H1 (cell line): ENCODE measurements around the gene KCMF1. TPM values are rescaled to one million over a fixed set of nuclear protein-coding genes. Genes with fewer than 3 reads are reported as not detected.

ENCODE experiments used
- CTCF ChIA-PET: fragments of 300-600 bp; sonication (Branson Sonifier 250); formaldehyde crosslinking; loops from one replicate; lab custom pipeline; 2021; ENCODE audit not compliant: partially characterized antibody; lab: Charles Lee
- POLR2A ChIA-PET: fragments of 300-600 bp; sonication (Branson Sonifier 250); formaldehyde crosslinking; loops from one replicate; lab custom pipeline; 2021; ENCODE audit warnings: inconsistent platforms; ENCODE audit not compliant: partially characterized antibody; lab: Charles Lee
- DNase-seq, 2 experiments: peaks; one replicate each; pipeline versions ENCODE4 v3.0.0 to v3.0.0-alpha.2; 2010 to 2022; ENCODE audit warnings: low spot score in 2 of 2, low read depth in 1 of 2, mixed read lengths in 1 of 2
- FAIRE-seq: peaks from 2 replicates; lab custom pipeline; 2011; peaks lifted over from hg19 to GRCh38; lab: Jason Lieb, UNC
- H2AFZ ChIP-seq: 2 replicates; pipeline ENCODE4 v1.8.1; 2012; ENCODE audit warnings: low read length, inconsistent platforms
- H2AK5ac ChIP-seq: 2 replicates; pipeline ENCODE4 v1.6.1; 2013; ENCODE audit warnings: low read depth, low read length
- H2BK120ac ChIP-seq: replicated peaks from 2 replicates; pipeline ENCODE3; 2013; ENCODE audit warnings: low read depth, low read length, inconsistent platforms
- H2BK12ac ChIP-seq: 2 replicates; pipeline ENCODE4 v1.6.1; 2013; ENCODE audit warnings: low read depth, low read length
- H2BK15ac ChIP-seq: 2 replicates; pipeline ENCODE4 v1.6.1; 2013; ENCODE audit warnings: low read length
- H2BK20ac ChIP-seq: 2 replicates; pipeline ENCODE4 v1.6.1; 2013; ENCODE audit warnings: low read length
- H2BK5ac ChIP-seq: 2 replicates; pipeline ENCODE4 v1.6.1; 2013; ENCODE audit warnings: low read depth, low read length
- H3K14ac ChIP-seq: 2 replicates; pipeline ENCODE4 v1.6.1; 2013; ENCODE audit warnings: inconsistent platforms; ENCODE audit not compliant: insufficient read length
- H3K18ac ChIP-seq: 2 replicates; pipeline ENCODE4 v1.6.1; 2013; ENCODE audit warnings: low read length; ENCODE audit errors: extremely low read depth
- H3K23ac ChIP-seq: 2 replicates; pipeline ENCODE4 v1.6.1; 2013; ENCODE audit warnings: inconsistent platforms; ENCODE audit not compliant: insufficient read length
- H3K23me2 ChIP-seq: 2 replicates; pipeline ENCODE4 v1.6.1; 2013; ENCODE audit warnings: low read depth, low read length
- H3K27ac ChIP-seq: 2 replicates; pipeline ENCODE4 v1.6.1; 2011; ENCODE audit warnings: low read depth, low read length, inconsistent platforms
- H3K27me3 ChIP-seq, 4 experiments: replicated peaks in 1 of 4; 1 replicate in 1 of 4; 2 replicates in 3 of 4; pipeline versions ENCODE4 v1.6.1 to v1.8.1; 2011 to 2013; ENCODE audit warnings: low read length in 3 of 4, mild to moderate bottlenecking in 3 of 4, inconsistent platforms in 2 of 4, mixed read lengths in 2 of 4, moderate library complexity in 1 of 4; ENCODE audit not compliant: control insufficient read depth in 3 of 4, insufficient read depth in 3 of 4; ENCODE audit errors: extremely low read depth in 1 of 4
- H3K36me3 ChIP-seq, 4 experiments: 2 replicates each; pipeline versions ENCODE4 v1.6.1 to v1.8.1; 2011 to 2013; ENCODE audit warnings: mild to moderate bottlenecking in 4 of 4, low read length in 3 of 4, moderate library complexity in 2 of 4, control low read depth in 1 of 4, inconsistent platforms in 1 of 4; ENCODE audit not compliant: insufficient read depth in 4 of 4, control insufficient read depth in 2 of 4
- H3K4ac ChIP-seq: replicated peaks from 2 replicates; pipeline ENCODE3; 2013; ENCODE audit warnings: low read length, low read depth, mixed read lengths, inconsistent platforms; ENCODE audit not compliant: insufficient read length
- H3K4me1 ChIP-seq, 4 experiments: replicated peaks in 1 of 4; 1 replicate in 1 of 4; 2 replicates in 3 of 4; pipeline versions ENCODE4 v1.6.1 to v1.8.1; 2011 to 2013; ENCODE audit warnings: low read length in 3 of 4, inconsistent platforms in 2 of 4, mixed read lengths in 1 of 4; ENCODE audit not compliant: insufficient read depth in 4 of 4, control insufficient read depth in 3 of 4
- H3K4me2 ChIP-seq, 2 experiments: 2 replicates each; pipeline versions ENCODE4 v1.6.1 to v1.8.1; 2011 to 2013; ENCODE audit warnings: low read depth in 2 of 2, low read length in 2 of 2, control low read depth in 1 of 2, inconsistent platforms in 1 of 2, mild to moderate bottlenecking in 1 of 2; ENCODE audit not compliant: insufficient read depth in 1 of 2
- H3K4me3 ChIP-seq, 4 experiments: fragments of 200-600, 300-600 bp in 1 of 4; sonication (generic), shearing (Covaris generic), sonication (Bioruptor Twin) in 1 of 4; 2 replicates each; pipeline versions ENCODE4 v1.5.1 to v1.8.1; 2011 to 2016; ENCODE audit warnings: low read length in 4 of 4, low read depth in 3 of 4, control low read depth in 2 of 4, inconsistent platforms in 2 of 4, mild to moderate bottlenecking in 2 of 4, mixed read lengths in 1 of 4, moderate library complexity in 1 of 4; ENCODE audit not compliant: insufficient read depth in 2 of 4; ENCODE audit errors: extremely low read depth in 1 of 4
- H3K56ac ChIP-seq: replicated peaks from 2 replicates; pipeline ENCODE3; 2013; ENCODE audit warnings: low read depth, mild to moderate bottlenecking, mixed read lengths, low read length, inconsistent platforms; ENCODE audit not compliant: insufficient read length
- H3K79me1 ChIP-seq: 2 replicates; pipeline ENCODE4 v1.6.1; 2013; ENCODE audit warnings: low read depth, low read length, control low read depth
- H3K79me2 ChIP-seq, 2 experiments: 2 replicates each; pipeline versions ENCODE4 v1.6.1 to v1.8.1; 2012 to 2013; ENCODE audit warnings: low read length in 2 of 2, mild to moderate bottlenecking in 2 of 2, inconsistent platforms in 1 of 2; ENCODE audit not compliant: insufficient read depth in 2 of 2, control insufficient read depth in 1 of 2
- H3K9ac ChIP-seq, 4 experiments: replicated peaks in 1 of 4; 1 replicate in 1 of 4; 2 replicates in 3 of 4; pipeline versions ENCODE4 v1.6.1 to v1.8.1; 2011 to 2013; ENCODE audit warnings: low read depth in 3 of 4, low read length in 3 of 4, control low read depth in 2 of 4, mild to moderate bottlenecking in 2 of 4, moderate library complexity in 2 of 4, inconsistent platforms in 1 of 4; ENCODE audit errors: extremely low read depth in 1 of 4
- H3K9me3 ChIP-seq, 2 experiments: 2 replicates each; pipeline versions ENCODE4 v1.6.1 to v1.8.1; 2012 to 2013; ENCODE audit warnings: mild to moderate bottlenecking in 2 of 2, moderate library complexity in 2 of 2, control low read depth in 1 of 2, inconsistent platforms in 1 of 2, low read depth in 1 of 2, low read length in 1 of 2, mixed read lengths in 1 of 2; ENCODE audit not compliant: insufficient read depth in 2 of 2
- H4K20me1 ChIP-seq, 2 experiments: replicated peaks in 1 of 2; 2 replicates each; pipeline versions ENCODE3 to v1.8.1; 2011 to 2013; ENCODE audit warnings: inconsistent platforms in 2 of 2, low read length in 2 of 2, mild to moderate bottlenecking in 1 of 2; ENCODE audit not compliant: insufficient read depth in 2 of 2, control insufficient read depth in 1 of 2
- H4K5ac ChIP-seq: 2 replicates; pipeline ENCODE4 v1.6.1; 2013; ENCODE audit warnings: low read length, low read depth, mixed read lengths, inconsistent platforms; ENCODE audit not compliant: insufficient read length
- H4K8ac ChIP-seq: 2 replicates; pipeline ENCODE4 v1.8.0; 2013; ENCODE audit warnings: mild to moderate bottlenecking, moderate library complexity, low read length, inconsistent platforms; ENCODE audit not compliant: insufficient read depth; ENCODE audit errors: extremely low read depth
- H4K91ac ChIP-seq: replicated peaks from 2 replicates; pipeline ENCODE3; 2013; ENCODE audit warnings: low read length, mixed read lengths, inconsistent platforms; ENCODE audit not compliant: insufficient read length
- KDM1A ChIP-seq: fragments of 200-600, 300-600 bp; sonication (generic); IDR thresholded peaks from 2 replicates; pipeline ENCODE4 v1.7.1; 2016; ENCODE audit warnings: mild to moderate bottlenecking, low read length, borderline replicate concordance
- SIN3A ChIP-seq, 2 experiments: IDR thresholded peaks in 1 of 2; conservative IDR thresholded peaks in 1 of 2; 2 replicates each; pipeline ENCODE4 v1.6.1; 2011 to 2012; ENCODE audit warnings: low read length in 2 of 2, improper control_type of control experiment in 1 of 2, low read depth in 1 of 2, mild to moderate bottlenecking in 1 of 2
- WGBS, 2 experiments: shearing (Covaris generic) in 1 of 2; methylation state at CpG; one replicate each; pipeline versions ENCODE4 v1.1.6 to v1.1.7; 2013 to 2015; ENCODE audit warnings: low lambda C conversion rate in 2 of 2, mixed read lengths in 2 of 2, inconsistent platforms in 1 of 2, low coverage in 1 of 2, missing lambda C conversion rate in 1 of 2; ENCODE audit not compliant: insufficient replicate concordance in 2 of 2, insufficient coverage in 1 of 2, insufficient read length in 1 of 2; ENCODE audit errors: extremely low coverage in 1 of 2, missing lambda C conversion rate in 1 of 2; 5-methylcytosine and 5-hydroxymethylcytosine counted together
- long read RNA-seq, 2 experiments: library from RNA in 1 of 2; library from capped mRNA in 1 of 2; stranded (forward); transcript quantifications; one replicate each; pipeline ENCODE4 v2.0.0, GENCODE V29; 2021; ENCODE audit warnings: inconsistent platforms in 1 of 2
- polyA minus RNA-seq, 3 experiments: library from RNA; depleted of rRNA, polyadenylated mRNA; stranded (reverse); fragments of >200 nt; gene quantifications; 1 replicate in 2 of 3; 2 replicates in 1 of 3; pipeline ENCODE4 v1.2.3, GENCODE V29; 2011
- polyA plus RNA-seq, 7 experiments: library from polyadenylated mRNA; depleted of rRNA in 3 of 7; stranded (reverse) in 5 of 7; unstranded in 2 of 7; fragments of >200 nt in 5 of 7; fragments of 200-250 nt in 2 of 7; gene quantifications; 1 replicate in 5 of 7; 2 replicates in 1 of 7; 4 replicates in 1 of 7; pipeline versions ENCODE4 v1.2.1 to v1.2.3, GENCODE V29; 2011 to 2013; ENCODE audit warnings: missing spikeins in 2 of 7, mixed read lengths in 2 of 7
- total RNA-seq: library from RNA; stranded (reverse); fragmentation: NEBNext Ultra II Directional; extraction: Animal tissue kit (Norgen Biotek cat#: 25700); gene quantifications from 2 replicates; pipeline ENCODE4 v1.2.1, GENCODE V29; 2021

Gene KCMF1
- total RNA-seq (149 and 152 TPM in 2 replicates), polyA plus RNA-seq (2011; rRNA removed) (55.8 and 86.9 TPM in 2 replicates), polyA minus RNA-seq (2011; rRNA and poly(A)+ RNA removed) (140 and 147 TPM in 2 replicates)
- polyA plus RNA-seq (2011; cell fraction: cytosol; rRNA removed): 97.8 TPM
- 33.5 TPM for polyA plus RNA-seq (2011; cell fraction: nucleus; rRNA removed)
- 81.0 to 111 TPM (median 94.5 TPM) in 4 replicates for polyA plus RNA-seq (2012, experiment 1 of 2)
- polyA plus RNA-seq (2012, experiment 2 of 2): 41.2 TPM
- polyA plus RNA-seq (2013, experiment 1 of 2): 43.4 TPM
- polyA plus RNA-seq (2013, experiment 2 of 2): 45.1 TPM
- 58.9 TPM for polyA minus RNA-seq (2011; cell fraction: cytosol; rRNA and poly(A)+ RNA removed)
- polyA minus RNA-seq (2011; cell fraction: nucleus; rRNA and poly(A)+ RNA removed): 50.0 TPM
- long read RNA-seq, experiment 1, full-length matches to known transcripts: 71 of 146 reads
- long read RNA-seq, experiment 1, partial matches to known transcripts: 55 of 146 reads
- long read RNA-seq, experiment 1, other reads (novel, unspliced or antisense): 20 of 146 reads
- long read RNA-seq, experiment 2, partial matches to known transcripts: 1 of 17 reads
- long read RNA-seq, experiment 2, other reads (novel, unspliced or antisense): 16 of 17 reads

DNA sequence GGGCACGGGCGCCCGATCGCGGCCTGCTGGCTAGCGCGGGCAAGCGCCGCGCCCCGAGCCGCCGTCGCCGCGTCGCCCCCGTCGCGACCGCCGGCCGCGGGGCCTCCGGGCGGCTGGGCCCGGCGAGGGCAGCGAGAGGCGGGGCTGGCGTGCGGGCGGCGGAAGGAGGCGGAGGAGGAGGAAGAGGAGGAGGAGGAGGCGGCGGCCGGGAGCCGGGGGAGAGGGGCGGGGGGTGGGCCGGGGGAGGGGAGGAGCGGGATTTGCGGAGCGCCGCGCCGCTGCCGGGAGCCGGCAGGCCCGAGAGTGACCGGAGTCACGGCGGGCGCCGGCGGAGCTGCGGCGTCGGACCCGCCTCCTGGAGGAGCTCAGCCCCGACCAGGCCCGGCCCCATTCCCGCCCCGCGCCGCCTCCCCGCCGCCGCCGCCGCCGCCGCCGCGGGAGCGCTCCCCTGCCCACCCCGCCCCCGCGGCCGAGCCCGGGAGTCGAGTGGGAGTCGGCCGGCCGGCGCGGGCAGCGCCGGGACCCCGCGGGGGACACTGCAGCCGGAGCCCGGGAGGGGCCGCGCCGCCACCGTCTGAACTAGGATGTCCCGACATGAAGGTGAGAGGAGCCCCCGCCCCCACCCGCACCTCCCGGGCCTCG lies at the start of gene KCMF1:
KCMF1 (plus strand) TSS at position 294 of the 642 bp plus-strand sequence; CDS start at position 585, 291 bp downstream.
- H3K18ac ChIP-seq: peak within 1 kb of the TSS; percentile 96
- H3K4ac ChIP-seq: peak within 1 kb of the TSS; percentile 95
- H3K9me3 ChIP-seq: no peaks in the 10 kb centered on the region
- peaks cover 3% of the 10 kb centered on the region for H3K79me1 ChIP-seq
- peak within 1 kb of the TSS; percentile 89 to 92 for H3K4me2 ChIP-seq
- peak within 1 kb of the TSS; percentile 55; the same call in 1 of the 2 replicates for H2BK12ac ChIP-seq
- peak within 1 kb of the TSS; percentile 89 to 98 (median 96) for H3K9ac ChIP-seq
- peak within 1 kb of the TSS; percentile 98 for H2BK120ac ChIP-seq
- H3K4me3 ChIP-seq: peak within 1 kb of the TSS; percentile 95 to 99 (median 96)
- H3K27me3 ChIP-seq: no peaks in the 10 kb centered on the region
- peak in 1 of 2 experiments; percentile 70 for DNase-seq
- CTCF ChIA-PET: interaction anchor here (1.0 to 2.5 kb wide), 4 partner anchors 12 to 63 kb away, joined by 3 to 12 read pairs (median 8); no protein-coding TSS in a partner anchor
- peak within 1 kb of the TSS; percentile 96 for H4K8ac ChIP-seq
- peak within 1 kb of the TSS; percentile 94 for H3K56ac ChIP-seq
- H3K36me3 ChIP-seq: peaks cover 0 to 14% (median 5%) of the 10 kb centered on the region in 4 experiments; a peak in 3 of 8 replicates
- peak within 1 kb of the TSS; percentile 27 for H3K14ac ChIP-seq
- peaks cover 5 to 13% of the 10 kb centered on the region in 2 experiments for H4K20me1 ChIP-seq
- POLR2A ChIA-PET: interaction anchor here (0.5 to 12.0 kb wide), 12 partner anchors 11 to 155 kb away, joined by 3 to 288 read pairs (median 4); no protein-coding TSS in a partner anchor
- peaks cover 7% of the 10 kb centered on the region; the same call in 1 of the 2 replicates for H3K23me2 ChIP-seq
- FAIRE-seq: no peak
- H3K27ac ChIP-seq: peak within 1 kb of the TSS; percentile 95
- H4K5ac ChIP-seq: peak within 1 kb of the TSS; percentile 98
- no peak within 1 kb of the TSS; the same call in 1 of the 2 replicates for H2AK5ac ChIP-seq
- H4K91ac ChIP-seq: peak within 1 kb of the TSS; percentile 99
- H2AFZ ChIP-seq: no peak within 1 kb of the TSS
- peak within 1 kb of the TSS; percentile 85 for H2BK15ac ChIP-seq
- H3K23ac ChIP-seq: peak within 1 kb of the TSS; percentile 99
- peaks cover 52 to 89% of the 10 kb centered on the region in 2 experiments for H3K79me2 ChIP-seq
- WGBS, 2 experiments: 1% methylated on average over 14 of the region's 102 CpGs; no CpG with 5 or more reads in 1 of the 2 experiments
- peaks cover 0 to 9% (median 9%) of the 10 kb centered on the region in 4 experiments; a peak in 5 of 7 replicates for H3K4me1 ChIP-seq
- H2BK5ac ChIP-seq: peak within 1 kb of the TSS; percentile 92
- no peak within 1 kb of the TSS for H2BK20ac ChIP-seq
- TF ChIP-seq SIN3A (conservative IDR thresholded peaks at IDR 0.05 in 1 of 2, IDR thresholded peaks at IDR 0.05 in 1 of 2; ENCODE audit: low read depth in 1 of 2, low read length in 2 of 2) (0 out of 4 replicates have a peak, but pooled peaks of 1 of the 2 experiments have one; percentile 13), KDM1A (no peak)
